Tibial nerve (tissue), 4 donors: Measurements from ENCODE around the gene HAP1.

ENCODE experiments used
- EP300 ChIP-seq, 2 donors: sonication (generic); formaldehyde crosslinking; IDR thresholded peaks; one replicate each; pipeline ENCODE4 v1.6.1; 2017; ENCODE audit warnings: antibody characterized with exemption in 2 of 2, mild to moderate bottlenecking in 1 of 2
- POLR2A ChIP-seq, 2 donors: fragments of 450-650 bp; IDR thresholded peaks; one replicate each; pipeline ENCODE4 v1.6.1; 2017; ENCODE audit warnings: antibody characterized with exemption in 2 of 2, mild to moderate bottlenecking in 2 of 2, moderate library complexity in 2 of 2
- TF ChIP-seq, protein P1 (sequence below), 5 experiments: fragments of 200-600 bp in 3 of 5; fragments of 450-650 bp in 2 of 5; sonication (generic) in 3 of 5; IDR thresholded peaks; one replicate each; pipeline ENCODE4 v1.5.1; 2016 to 2019; ENCODE audit warnings: antibody characterized with exemption in 5 of 5, mild to moderate bottlenecking in 3 of 5, moderate library complexity in 2 of 5

DNA sequence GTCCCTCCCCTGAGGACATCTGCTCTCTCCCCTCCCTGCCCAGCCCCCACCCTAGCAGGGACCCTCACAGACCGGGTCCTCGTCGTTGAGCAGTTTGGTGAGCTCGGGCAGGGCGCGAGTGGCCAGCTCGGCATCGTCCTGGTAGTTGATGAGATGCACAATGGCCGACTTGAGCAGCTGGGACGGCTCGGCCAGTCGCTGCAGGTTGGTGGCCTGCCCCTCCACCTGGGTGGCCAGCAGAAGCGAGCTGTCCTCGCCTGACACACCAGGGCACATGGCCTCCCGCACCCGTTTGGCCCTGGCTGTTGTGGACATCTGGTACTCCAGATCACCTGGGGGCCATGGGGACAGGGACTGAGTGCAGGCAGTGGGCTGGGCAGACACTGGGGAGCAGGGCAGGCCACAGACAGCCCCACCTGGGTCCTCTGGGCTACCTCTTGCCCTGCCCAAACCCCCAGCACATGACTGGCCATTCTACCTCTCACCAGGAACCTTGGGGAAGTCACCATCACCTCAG is 35.0 kb upstream of the HAP1 start:
- TF ChIP-seq, protein P1, sequence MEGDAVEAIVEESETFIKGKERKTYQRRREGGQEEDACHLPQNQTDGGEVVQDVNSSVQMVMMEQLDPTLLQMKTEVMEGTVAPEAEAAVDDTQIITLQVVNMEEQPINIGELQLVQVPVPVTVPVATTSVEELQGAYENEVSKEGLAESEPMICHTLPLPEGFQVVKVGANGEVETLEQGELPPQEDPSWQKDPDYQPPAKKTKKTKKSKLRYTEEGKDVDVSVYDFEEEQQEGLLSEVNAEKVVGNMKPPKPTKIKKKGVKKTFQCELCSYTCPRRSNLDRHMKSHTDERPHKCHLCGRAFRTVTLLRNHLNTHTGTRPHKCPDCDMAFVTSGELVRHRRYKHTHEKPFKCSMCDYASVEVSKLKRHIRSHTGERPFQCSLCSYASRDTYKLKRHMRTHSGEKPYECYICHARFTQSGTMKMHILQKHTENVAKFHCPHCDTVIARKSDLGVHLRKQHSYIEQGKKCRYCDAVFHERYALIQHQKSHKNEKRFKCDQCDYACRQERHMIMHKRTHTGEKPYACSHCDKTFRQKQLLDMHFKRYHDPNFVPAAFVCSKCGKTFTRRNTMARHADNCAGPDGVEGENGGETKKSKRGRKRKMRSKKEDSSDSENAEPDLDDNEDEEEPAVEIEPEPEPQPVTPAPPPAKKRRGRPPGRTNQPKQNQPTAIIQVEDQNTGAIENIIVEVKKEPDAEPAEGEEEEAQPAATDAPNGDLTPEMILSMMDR (IDR thresholded peaks at IDR 0.05) = no peak
- TF ChIP-seq EP300 (IDR thresholded peaks at IDR 0.05) (no peak), POLR2A (IDR thresholded peaks at IDR 0.05) (no peak)
